ENCODE measurements around the gene GARIN5B. TPM values are rescaled to one million over a fixed set of nuclear protein-coding genes. Genes with fewer than 3 reads are reported as not detected.

Gene GARIN5B
- total RNA-seq, 1 experiment from 2014 or later: 0.11 TPM

GRCh38 chr19:55406826-55407549 lies 43.9 kb upstream of the GARIN5B start:
- intact Hi-C loops (cut with micrococcal nuclease; ENCODE audit: unreplicated experiment): loop anchor here (2.0 to 5.0 kb wide), 3 partner anchors 22 to 240 kb away; partner anchors contain the start of genes DNAAF3, KMT5C, RPL28 and TMEM238
- peak overlapping the region; percentile 86 for H3K27ac ChIP-seq
- peak in 1 of 2 experiments; percentile 42 for DNase-seq
- POLR2A ChIA-PET (ENCODE audit: unreplicated experiment): interaction anchor here (0.6 to 1.2 kb wide), 11 partner anchors 22 to 338 kb away, joined by 3 to 42 read pairs (median 7); partner anchors contain the start of genes FIZ1, ISOC2 and PPP6R1
- H3K79me2 ChIP-seq (ENCODE audit: low read depth): peaks cover 51% of the 10 kb centered on the region
- no peaks in the 10 kb centered on the region for H3K9me3 ChIP-seq (ENCODE audit: insufficient read depth, low read depth)
- H4K20me1 ChIP-seq (ENCODE audit: insufficient read depth): peaks cover 49% of the 10 kb centered on the region
- H2AFZ ChIP-seq: peak overlapping the region; percentile 76; the same call in 1 of the 2 replicates
- peaks cover 51% of the 10 kb centered on the region for H3F3A ChIP-seq (ENCODE audit: insufficient read depth, low read depth)
- peaks cover 34% of the 10 kb centered on the region for H3K36me3 ChIP-seq (ENCODE audit: low read depth)
- peak overlapping the region; percentile 63 for H3K4me3 ChIP-seq
- TF ChIP-seq EZH2 (IDR thresholded peaks at IDR 0.05; ENCODE audit: low read depth) (no peak), CTCF (conservative IDR thresholded peaks at IDR 0.05) (no peak)
- H3K4me1 ChIP-seq (replicated peaks; ENCODE audit: insufficient read depth): peaks cover 21% of the 10 kb centered on the region
- CTCF ChIA-PET: no interaction called here
- H3K27me3 ChIP-seq (ENCODE audit: insufficient read depth, low read depth): no peaks in the 10 kb centered on the region
- no TSS peak for BruUV-seq (replicated peaks)
- H3K4me2 ChIP-seq: peak overlapping the region; percentile 84
- no peaks in the 10 kb centered on the region for H3K9me2 ChIP-seq (ENCODE audit: insufficient read depth)

- TF ChIP-seq CTCF (conservative IDR thresholded peaks at IDR 0.05) (no peak), EZH2 (IDR thresholded peaks at IDR 0.05; ENCODE audit: low read depth) (no peak)
- ChIA-PET CTCF (interaction anchor here (0.7 kb wide), 1 partner anchor 105 kb away, joined by 4 read pairs; no protein-coding TSS in a partner anchor), POLR2A (ENCODE audit: unreplicated experiment) (interaction anchor here (0.6 kb wide), 2 partner anchors 8 to 67 kb away, joined by 4 read pairs; partner anchors contain the start of gene KMT5C)
- peaks cover 57% of the 10 kb centered on the region for H3F3A ChIP-seq (ENCODE audit: insufficient read depth, low read depth)
- peaks cover 21% of the 10 kb centered on the region for H3K4me1 ChIP-seq (replicated peaks; ENCODE audit: insufficient read depth)
- H3K36me3 ChIP-seq (ENCODE audit: low read depth): peaks cover 36% of the 10 kb centered on the region
- peaks cover 55% of the 10 kb centered on the region for H4K20me1 ChIP-seq (ENCODE audit: insufficient read depth)
- TSS peak; percentile 52 for BruUV-seq (replicated peaks)
- H2AFZ ChIP-seq: no peak overlapping the region
- H3K27ac ChIP-seq: no peak overlapping the region
- peak overlapping the region; percentile 63 for H3K4me3 ChIP-seq
- no peaks in the 10 kb centered on the region for H3K27me3 ChIP-seq (ENCODE audit: insufficient read depth, low read depth)
- no peaks in the 10 kb centered on the region for H3K9me3 ChIP-seq (ENCODE audit: insufficient read depth, low read depth)
- no peaks in the 10 kb centered on the region for H3K9me2 ChIP-seq (ENCODE audit: insufficient read depth)
- peak overlapping the region; percentile 84 for H3K4me2 ChIP-seq
- peaks cover 51% of the 10 kb centered on the region for H3K79me2 ChIP-seq (ENCODE audit: low read depth)
- intact Hi-C loops (cut with micrococcal nuclease; ENCODE audit: unreplicated experiment): loop anchor here (2.0 to 5.0 kb wide), 3 partner anchors 21 to 239 kb away; partner anchors contain the start of genes DNAAF3, KMT5C, RPL28 and TMEM238
- peak in 1 of 2 experiments; percentile 34 for DNase-seq
Observed at GRCh38 chr19:55406091-55406825, 43.2 kb upstream of the GARIN5B start.

- H3K79me2 ChIP-seq (ENCODE audit: low read depth): peaks cover 51% of the 10 kb centered on the region
- peaks cover 21% of the 10 kb centered on the region for H3K4me1 ChIP-seq (replicated peaks; ENCODE audit: insufficient read depth)
- intact Hi-C loops (cut with micrococcal nuclease; ENCODE audit: unreplicated experiment): loop anchor here (2.0 to 5.0 kb wide), 3 partner anchors 21 to 238 kb away; partner anchors contain the start of genes DNAAF3, KMT5C, RPL28 and TMEM238
- POLR2A ChIA-PET (ENCODE audit: unreplicated experiment): interaction anchor here (0.6 to 0.7 kb wide), 3 partner anchors 8 to 258 kb away, joined by 4 to 5 read pairs (median 4); partner anchors contain the start of gene KMT5C
- H3K36me3 ChIP-seq (ENCODE audit: low read depth): peaks cover 36% of the 10 kb centered on the region
- CTCF ChIA-PET: interaction anchor here (0.7 kb wide), 2 partner anchors 18 to 104 kb away, joined by 4 read pairs; no protein-coding TSS in a partner anchor
- DNase-seq: no peak
- H3K4me3 ChIP-seq: peak overlapping the region; percentile 63; the same call in 1 of the 2 replicates
- H3K27me3 ChIP-seq (ENCODE audit: insufficient read depth, low read depth): no peaks in the 10 kb centered on the region
- no peaks in the 10 kb centered on the region for H3K9me3 ChIP-seq (ENCODE audit: insufficient read depth, low read depth)
- BruUV-seq (replicated peaks): no TSS peak
- no peak overlapping the region for H3K27ac ChIP-seq
- no peak overlapping the region for H2AFZ ChIP-seq
- peak overlapping the region; percentile 84 for H3K4me2 ChIP-seq
- no peaks in the 10 kb centered on the region for H3K9me2 ChIP-seq (ENCODE audit: insufficient read depth)
- peaks cover 63% of the 10 kb centered on the region for H3F3A ChIP-seq (ENCODE audit: insufficient read depth, low read depth)
- TF ChIP-seq EZH2 (IDR thresholded peaks at IDR 0.05; ENCODE audit: low read depth) (no peak), CTCF (conservative IDR thresholded peaks at IDR 0.05) (no peak)
- peaks cover 57% of the 10 kb centered on the region for H4K20me1 ChIP-seq (ENCODE audit: insufficient read depth)
Observed at GRCh38 chr19:55405638-55406037, 42.6 kb upstream of the GARIN5B start.
